GM20000 (cell line): ENCODE data around the gene BBS9.

ENCODE experiments used
- DNase-seq: peaks from one replicate; pipeline ENCODE4 v3.0.0; 2012; ENCODE audit warnings: low spot score
- CTCF ChIP-seq: IDR thresholded peaks from 2 replicates; pipeline ENCODE4 v1.5.1; 2012; ENCODE audit warnings: mild to moderate bottlenecking, control low read depth; ENCODE audit errors: extremely low read depth, missing control alignments

The BBS9 gene

GRCh38 chr7:33612442-33612841 is 483.1 kb downstream of the BBS9 start:
- no peak for TF ChIP-seq CTCF
- DNase-seq, result no peak

DNA sequence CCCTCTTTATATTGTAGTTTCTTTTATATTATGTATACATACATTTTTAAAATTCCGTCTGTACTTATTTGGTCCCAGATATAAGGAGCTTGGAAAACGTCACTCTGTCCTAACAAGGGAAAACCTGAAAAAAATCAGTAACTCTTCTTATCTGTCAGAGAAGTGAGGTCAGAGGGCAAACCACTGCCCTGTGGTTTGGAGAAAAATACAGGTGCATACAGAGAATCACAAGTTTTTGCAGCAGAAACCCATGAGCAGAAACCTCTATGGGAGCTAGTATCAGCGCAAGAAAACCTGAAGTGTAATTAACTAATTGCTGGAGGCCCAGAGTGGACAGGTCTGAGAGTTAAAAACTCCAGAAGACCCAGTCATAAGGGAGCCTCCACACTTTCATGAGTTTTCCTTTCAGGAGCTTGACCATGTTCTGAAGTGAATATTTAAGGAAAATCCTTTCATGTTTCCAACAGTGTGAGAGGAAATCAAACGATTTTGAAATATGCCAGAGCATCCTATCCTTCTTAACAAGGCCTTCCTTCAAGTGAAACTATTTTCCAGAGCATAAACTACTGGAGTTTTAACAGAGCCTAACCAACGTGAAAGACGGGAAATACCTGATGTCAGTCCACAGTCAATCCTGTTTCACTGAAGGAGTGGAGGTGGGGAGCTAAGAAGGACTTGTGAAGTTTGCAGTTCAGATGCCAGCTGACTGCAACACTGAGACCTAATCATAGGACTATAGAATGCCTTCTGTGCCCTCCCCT is 485.2 kb downstream of the BBS9 start:
- DNase-seq, result no peak
- TF ChIP-seq CTCF, result no peak

DNA sequence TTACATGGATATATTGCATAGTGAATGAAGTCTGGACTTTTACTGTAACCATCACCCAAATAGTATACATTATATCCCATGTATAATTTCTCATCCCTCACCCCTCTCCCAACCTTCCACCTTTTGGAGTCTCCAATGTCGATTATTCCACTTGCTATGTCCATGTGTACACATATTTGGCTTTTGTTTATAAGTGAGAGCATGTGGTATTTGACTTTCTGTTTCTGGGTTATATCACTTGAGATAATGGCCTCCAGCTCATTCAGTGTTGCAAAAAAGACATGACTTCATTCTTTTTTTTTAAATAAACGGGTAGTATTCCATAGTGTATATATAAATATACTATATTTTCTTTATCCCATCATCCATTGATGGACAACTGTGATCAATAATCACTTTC is 487.4 kb downstream of the BBS9 start:
- no peak for DNase-seq
- no peak for TF ChIP-seq CTCF

- no peak for TF ChIP-seq CTCF
- no peak for DNase-seq
These were observed 489.9 kb downstream of the BBS9 start for GRCh38 chr7:33619264-33619663.

GRCh38 chr7:33623267-33623666 is 493.9 kb downstream of the BBS9 start:
- no peak for DNase-seq
- TF ChIP-seq CTCF, result no peak

DNA sequence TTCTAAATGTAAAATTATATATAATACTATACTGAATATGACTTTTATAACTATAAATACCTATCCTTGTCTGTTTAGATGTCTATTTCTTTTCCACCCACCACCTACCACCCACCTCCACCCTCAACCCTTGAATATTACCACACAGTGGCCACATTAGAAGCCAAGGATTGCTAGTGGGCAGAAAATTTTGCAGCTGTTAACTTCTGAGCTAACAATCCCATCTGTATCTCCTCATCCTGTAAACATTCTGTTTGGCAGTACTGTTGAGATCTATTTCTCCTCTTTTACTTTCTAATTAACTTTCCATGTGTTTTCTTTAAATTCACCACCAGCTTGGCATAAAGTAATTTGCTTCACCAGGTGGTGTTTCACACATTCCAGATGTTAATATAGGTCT is 494.9 kb downstream of the BBS9 start:
- no peak for DNase-seq
- TF ChIP-seq CTCF, result no peak

GRCh38 chr7:33626869-33627268 is 497.5 kb downstream of the BBS9 start:
- no peak for DNase-seq
- TF ChIP-seq CTCF, result no peak
